ENCODE results near the gene CCSER1. TPM values are rescaled to one million over a fixed set of nuclear protein-coding genes. Genes with fewer than 3 reads are reported as not detected.
"Not testable (repeated sequence)": the region's sequence is repeated elsewhere in the genome, so short reads cannot be mapped to it uniquely, and the experiment has no call there.

Gene CCSER1
- total RNA-seq, 2 experiments from 2014 or later, result not detected

DNA sequence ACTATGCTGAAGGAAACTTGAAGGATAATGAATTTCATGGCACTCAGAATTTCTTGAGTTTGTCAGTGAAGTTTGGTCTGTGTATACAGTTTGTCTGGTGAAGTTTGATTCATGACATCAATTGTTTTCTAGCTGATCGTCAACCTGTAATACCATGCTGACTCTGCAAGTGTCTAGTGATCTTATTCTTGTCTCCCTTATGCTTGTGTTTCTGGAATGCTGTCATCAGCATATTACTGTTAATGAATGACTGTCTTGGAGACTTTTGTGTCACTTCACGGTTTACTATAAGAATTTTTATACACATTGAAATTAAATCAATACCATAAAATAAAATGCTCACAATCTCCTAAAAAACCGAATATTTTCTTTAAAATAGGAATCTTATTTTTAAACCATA lies 779.0 kb downstream of the CCSER1 start:
- 0 out of 2 replicates have a peak, but pooled peaks cover 4% of the 10 kb centered on the region for H3K9me3 ChIP-seq (ENCODE audit: low read length)
- CTCF ChIA-PET (ENCODE audit: unreplicated experiment), result no interaction called here
- H3K4me3 ChIP-seq (ENCODE audit: low read depth, low read length, poor library complexity, severe bottlenecking), result no peak overlapping the region
- H3K9me2 ChIP-seq (ENCODE audit: insufficient read depth, low read length), result no peaks in the 10 kb centered on the region
- H4K20me1 ChIP-seq (ENCODE audit: insufficient read depth, low read length), result no peaks in the 10 kb centered on the region
- intact Hi-C loops (cut with micrococcal nuclease; ENCODE audit: unreplicated experiment), result no loop called here
- no TSS peak for BruUV-seq (replicated peaks)
- H2AFZ ChIP-seq (ENCODE audit: low read length), result no peak overlapping the region
- H3K36me3 ChIP-seq (ENCODE audit: insufficient read depth, low read length), result no peaks in the 10 kb centered on the region
- TF ChIP-seq, protein P1, sequence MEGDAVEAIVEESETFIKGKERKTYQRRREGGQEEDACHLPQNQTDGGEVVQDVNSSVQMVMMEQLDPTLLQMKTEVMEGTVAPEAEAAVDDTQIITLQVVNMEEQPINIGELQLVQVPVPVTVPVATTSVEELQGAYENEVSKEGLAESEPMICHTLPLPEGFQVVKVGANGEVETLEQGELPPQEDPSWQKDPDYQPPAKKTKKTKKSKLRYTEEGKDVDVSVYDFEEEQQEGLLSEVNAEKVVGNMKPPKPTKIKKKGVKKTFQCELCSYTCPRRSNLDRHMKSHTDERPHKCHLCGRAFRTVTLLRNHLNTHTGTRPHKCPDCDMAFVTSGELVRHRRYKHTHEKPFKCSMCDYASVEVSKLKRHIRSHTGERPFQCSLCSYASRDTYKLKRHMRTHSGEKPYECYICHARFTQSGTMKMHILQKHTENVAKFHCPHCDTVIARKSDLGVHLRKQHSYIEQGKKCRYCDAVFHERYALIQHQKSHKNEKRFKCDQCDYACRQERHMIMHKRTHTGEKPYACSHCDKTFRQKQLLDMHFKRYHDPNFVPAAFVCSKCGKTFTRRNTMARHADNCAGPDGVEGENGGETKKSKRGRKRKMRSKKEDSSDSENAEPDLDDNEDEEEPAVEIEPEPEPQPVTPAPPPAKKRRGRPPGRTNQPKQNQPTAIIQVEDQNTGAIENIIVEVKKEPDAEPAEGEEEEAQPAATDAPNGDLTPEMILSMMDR (conservative IDR thresholded peaks at IDR 0.05; ENCODE audit: low read length), result no peak
- TF ChIP-seq EZH2phosphoT487 (IDR thresholded peaks at IDR 0.05; ENCODE audit: borderline replicate concordance, low read depth, low read length), result no peak
- POLR2A ChIA-PET, result interaction anchor here (1.0 kb wide), 1 partner anchor 22 kb away, joined by 4 read pairs; no protein-coding TSS in a partner anchor
- no peak overlapping the region for H3K4me2 ChIP-seq (ENCODE audit: low read length)
- no peaks in the 10 kb centered on the region for H3K4me1 ChIP-seq (ENCODE audit: insufficient read depth, low read length, poor library complexity, severe bottlenecking)
- no peak for DNase-seq (ENCODE audit: low spot score)
- no peak overlapping the region for H3K27ac ChIP-seq (ENCODE audit: low read depth, low read length, poor library complexity, severe bottlenecking)
- H3K79me2 ChIP-seq (ENCODE audit: insufficient read depth, low read depth, low read length), result no peaks in the 10 kb centered on the region

DNA sequence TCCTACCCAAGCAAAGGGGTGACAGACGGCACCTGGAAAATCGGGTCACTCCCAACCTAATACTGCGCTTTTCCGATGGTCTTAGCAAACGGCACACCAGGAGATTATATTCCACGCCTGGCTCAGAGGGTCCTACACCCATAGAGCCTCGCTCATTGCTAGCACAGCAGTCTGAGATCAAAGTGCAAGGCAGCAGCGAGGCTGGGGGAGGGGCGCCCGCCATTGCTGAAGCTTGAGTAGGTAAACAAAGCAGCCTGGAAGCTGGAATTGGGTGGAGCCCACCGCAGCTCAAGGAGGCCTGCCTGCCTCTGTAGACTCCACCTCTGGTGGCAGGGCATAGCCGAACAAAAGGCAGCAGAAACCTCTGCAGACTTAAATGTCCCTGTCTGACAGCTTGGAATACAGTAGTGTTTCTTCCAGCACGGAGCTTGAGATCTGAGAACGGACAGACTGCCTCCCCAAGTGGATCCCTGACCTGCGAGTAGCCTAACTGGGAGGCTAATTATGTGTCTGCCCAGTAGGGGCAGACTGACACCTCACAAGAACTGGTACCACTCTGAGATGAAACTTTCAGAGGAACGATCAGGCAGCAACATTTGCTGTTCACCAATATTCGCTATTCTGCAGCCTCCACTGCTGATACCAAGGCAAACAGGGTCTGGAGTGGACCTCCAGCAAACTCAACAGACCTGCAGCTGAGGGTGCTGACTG lies 784.7 kb downstream of the CCSER1 start:
- BruUV-seq (replicated peaks); H3K9me2 ChIP-seq (ENCODE audit: insufficient read depth, low read length); DNase-seq (ENCODE audit: low spot score); H3K36me3 ChIP-seq (ENCODE audit: insufficient read depth, low read length); intact Hi-C loops (cut with micrococcal nuclease; ENCODE audit: unreplicated experiment); H4K20me1 ChIP-seq (ENCODE audit: insufficient read depth, low read length); CTCF ChIA-PET (ENCODE audit: unreplicated experiment); H3K4me1 ChIP-seq (ENCODE audit: insufficient read depth, low read length, poor library complexity, severe bottlenecking); H3K4me2 ChIP-seq (ENCODE audit: low read length); H3K9me3 ChIP-seq (ENCODE audit: low read length); H3K79me2 ChIP-seq (ENCODE audit: insufficient read depth, low read depth, low read length); H3K4me3 ChIP-seq (ENCODE audit: low read depth, low read length, poor library complexity, severe bottlenecking); H3K27ac ChIP-seq (ENCODE audit: low read depth, low read length, poor library complexity, severe bottlenecking); H2AFZ ChIP-seq (ENCODE audit: low read length): not testable (repeated sequence)
- POLR2A ChIA-PET, result interaction anchor here (0.6 kb wide), 1 partner anchor 34 kb away, joined by 3 read pairs; no protein-coding TSS in a partner anchor

DNA sequence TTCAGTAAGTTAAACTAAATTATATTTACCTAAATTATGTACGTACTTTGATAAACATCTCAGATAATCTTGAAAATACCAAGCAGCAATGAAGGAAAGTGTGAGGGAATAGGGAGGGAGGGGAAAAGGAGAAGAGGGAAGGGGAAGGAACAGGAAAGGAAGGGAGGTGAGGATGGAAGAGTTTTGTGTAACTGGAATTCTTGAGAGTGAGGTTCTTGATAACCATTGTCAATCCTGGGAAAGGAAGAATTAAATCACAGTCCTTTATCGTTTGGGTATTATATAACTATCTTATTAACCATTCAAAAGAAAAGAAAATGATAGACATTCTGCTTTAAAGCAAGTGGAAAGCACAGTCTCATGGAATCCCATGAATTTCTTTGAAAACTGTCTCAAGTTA lies 795.0 kb downstream of the CCSER1 start:
- H3K4me2 ChIP-seq (ENCODE audit: low read length), result no peak overlapping the region
- no peak overlapping the region for H3K4me3 ChIP-seq (ENCODE audit: low read depth, low read length, poor library complexity, severe bottlenecking)
- no TSS peak for BruUV-seq (replicated peaks)
- H3K9me2 ChIP-seq (ENCODE audit: insufficient read depth, low read length), result no peaks in the 10 kb centered on the region
- CTCF ChIA-PET (ENCODE audit: unreplicated experiment), result no interaction called here
- no peak overlapping the region for H3K27ac ChIP-seq (ENCODE audit: low read depth, low read length, poor library complexity, severe bottlenecking)
- no peaks in the 10 kb centered on the region for H3K79me2 ChIP-seq (ENCODE audit: insufficient read depth, low read depth, low read length)
- H3K4me1 ChIP-seq (ENCODE audit: insufficient read depth, low read length, poor library complexity, severe bottlenecking), result no peaks in the 10 kb centered on the region
- POLR2A ChIA-PET, result interaction anchor here (0.6 kb wide), 1 partner anchor 569 kb away, joined by 3 read pairs; no protein-coding TSS in a partner anchor
- intact Hi-C loops (cut with micrococcal nuclease; ENCODE audit: unreplicated experiment), result no loop called here
- H3K9me3 ChIP-seq (ENCODE audit: low read length), result no peaks in the 10 kb centered on the region
- TF ChIP-seq, protein P1 (conservative IDR thresholded peaks at IDR 0.05; ENCODE audit: low read length), result no peak
- TF ChIP-seq EZH2phosphoT487 (IDR thresholded peaks at IDR 0.05; ENCODE audit: borderline replicate concordance, low read depth, low read length), result no peak
- no peak for DNase-seq (ENCODE audit: low spot score)
- H2AFZ ChIP-seq (ENCODE audit: low read length), result no peak overlapping the region
- H4K20me1 ChIP-seq (ENCODE audit: insufficient read depth, low read length), result no peaks in the 10 kb centered on the region
- no peaks in the 10 kb centered on the region for H3K36me3 ChIP-seq (ENCODE audit: insufficient read depth, low read length)
